Hepatocyte (in vitro differentiated cells): Measurements from ENCODE around the gene ATP8A2. TPM values are rescaled to one million over a fixed set of nuclear protein-coding genes. Genes with fewer than 3 reads are reported as not detected.

Experiments used
- DNase-seq: peaks from one replicate; pipeline ENCODE4 v3.0.0-alpha.2; 2016; ENCODE audit warnings: low spot score
- H2AFZ ChIP-seq: fragments of 200-600 bp; sonication (generic); 2 replicates; pipeline ENCODE4 v1.6.0; 2016; ENCODE audit warnings: antibody characterized with exemption, mild to moderate bottlenecking
- H3K27ac ChIP-seq: fragments of 200-600 bp; sonication (generic); 2 replicates; pipeline ENCODE4 v1.5.1; 2016; ENCODE audit warnings: mild to moderate bottlenecking
- H3K27me3 ChIP-seq: fragments of 200-600 bp; sonication (generic); 2 replicates; pipeline ENCODE4 v1.6.1; 2016
- H3K36me3 ChIP-seq: fragments of 200-600 bp; sonication (generic); replicated peaks from 2 replicates; pipeline ENCODE4 v1.5.1; 2016; ENCODE audit warnings: low read depth; ENCODE audit not compliant: insufficient read depth
- H3K4me1 ChIP-seq: fragments of 200-600 bp; sonication (generic); 2 replicates; pipeline ENCODE4 v1.5.1; 2016; ENCODE audit warnings: mild to moderate bottlenecking, moderate library complexity; ENCODE audit not compliant: insufficient read depth
- H3K4me2 ChIP-seq: fragments of 200-600 bp; sonication (generic); 2 replicates; pipeline ENCODE4 v1.6.0; 2016
- H3K4me3 ChIP-seq: fragments of 200-600 bp; sonication (generic); 2 replicates; pipeline ENCODE4 v1.5.1; 2016; ENCODE audit warnings: mild to moderate bottlenecking
- H3K79me2 ChIP-seq: fragments of 200-600 bp; sonication (generic); 2 replicates; pipeline ENCODE4 v1.6.0; 2017; ENCODE audit warnings: mild to moderate bottlenecking
- H3K9me2 ChIP-seq: fragments of 200-600 bp; sonication (generic); replicated peaks from 2 replicates; pipeline ENCODE4 v1.6.0; 2017; ENCODE audit warnings: mild to moderate bottlenecking; ENCODE audit not compliant: insufficient read depth
- H3K9me3 ChIP-seq: fragments of 200-600 bp; sonication (generic); 2 replicates; pipeline ENCODE4 v1.5.1; 2016; ENCODE audit warnings: low read depth, mild to moderate bottlenecking
- H4K20me1 ChIP-seq: fragments of 200-600 bp; sonication (generic); 2 replicates; pipeline ENCODE4 v1.6.0; 2016; ENCODE audit warnings: mild to moderate bottlenecking; ENCODE audit not compliant: insufficient read depth, poor library complexity, severe bottlenecking
- CTCF ChIP-seq: fragments of 200-600 bp; sonication (generic); IDR thresholded peaks from 2 replicates; pipeline ENCODE4 v1.5.1; 2016; ENCODE audit warnings: antibody characterized with exemption, mild to moderate bottlenecking; ENCODE audit not compliant: poor library complexity
- EZH2 ChIP-seq: fragments of 200-600 bp; sonication (generic); IDR thresholded peaks from 2 replicates; pipeline ENCODE4 v1.6.1; 2016; ENCODE audit warnings: antibody characterized with exemption, mild to moderate bottlenecking, borderline replicate concordance
- EZH2phosphoT487 ChIP-seq: fragments of 200-600 bp; sonication (generic); IDR thresholded peaks from one replicate; pipeline ENCODE4 v1.6.1; 2018; ENCODE audit warnings: antibody characterized with exemption, mild to moderate bottlenecking, low read depth, moderate library complexity; ENCODE audit not compliant: unreplicated experiment, severe bottlenecking
- WGBS: methylation state at CpG from one replicate; pipeline ENCODE4 v1.1.6; 2016; ENCODE audit warnings: low lambda C conversion rate; ENCODE audit errors: missing lambda C conversion rate; 5-methylcytosine and 5-hydroxymethylcytosine counted together
- polyA plus RNA-seq: library from polyadenylated mRNA; unstranded; fragments of >200 nt; fragmentation: Nextera tagmentation; extraction: Ambion mirVana; gene quantifications from 2 replicates; pipeline ENCODE4 v1.2.1, GENCODE V29; 2016
- total RNA-seq: library from RNA; depleted of rRNA; stranded (reverse); fragments of >200 nt; gene quantifications from 2 replicates; pipeline ENCODE4 v1.2.3, GENCODE V29; 2014

Gene ATP8A2
- total and polyA plus RNA-seq, 2 experiments from 2014 or later = 2.1 to 3.1 TPM

- 82% methylated on average over 6 of the region's 6 CpGs for WGBS
- no peak for TF ChIP-seq EZH2phosphoT487
- no peak for TF ChIP-seq EZH2
- TF ChIP-seq CTCF = no peak
- Histone ChIP-seq H3K27ac (no peak overlapping the region), H3K4me2 (no peak overlapping the region), H3K79me2 (no peaks in the 10 kb centered on the region), H3K4me1 (no peaks in the 10 kb centered on the region), H3K9me3 (no peaks in the 10 kb centered on the region), H3K36me3 (no peaks in the 10 kb centered on the region), H3K9me2 (no peaks in the 10 kb centered on the region), H2AFZ (no peak overlapping the region), H4K20me1 (no peaks in the 10 kb centered on the region), H3K27me3 (peaks cover 10% of the 10 kb centered on the region), H3K4me3 (no peak overlapping the region)
- DNase-seq = no peak
Measured at GRCh38 chr13:25421612-25422011, 49.8 kb downstream of the ATP8A2 start.

DNA sequence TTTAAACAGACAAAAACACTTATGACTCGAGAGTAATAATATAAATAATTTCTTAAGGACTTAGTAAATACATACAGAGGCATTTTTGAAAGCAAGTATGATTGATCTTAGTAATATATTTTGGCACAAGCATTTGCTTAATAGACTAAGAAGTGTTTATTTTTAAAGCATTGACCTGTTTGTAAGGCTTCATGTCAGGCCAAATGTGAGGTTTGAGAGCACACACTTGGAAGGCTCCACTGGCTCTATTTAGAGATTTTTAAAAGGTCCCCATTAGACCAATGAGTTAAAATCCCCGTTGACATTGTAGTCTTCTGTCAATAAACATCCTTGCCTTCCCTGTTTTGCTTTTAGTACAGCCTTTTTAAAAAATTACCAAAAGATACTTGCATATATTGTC lies 50.4 kb downstream of the ATP8A2 start:
- no peak for TF ChIP-seq CTCF
- no peak for TF ChIP-seq EZH2
- no peak for TF ChIP-seq EZH2phosphoT487
- no peaks in the 10 kb centered on the region for H3K9me3 ChIP-seq
- no peak overlapping the region for H3K27ac ChIP-seq
- no peaks in the 10 kb centered on the region for H3K79me2 ChIP-seq
- H3K9me2 ChIP-seq = no peaks in the 10 kb centered on the region
- H3K27me3 ChIP-seq = peaks cover 10% of the 10 kb centered on the region
- no peak for DNase-seq
- no peaks in the 10 kb centered on the region for H4K20me1 ChIP-seq
- WGBS = 79% methylated on average over 2 of the region's 2 CpGs
- H2AFZ ChIP-seq = no peak overlapping the region
- no peak overlapping the region for H3K4me3 ChIP-seq
- no peaks in the 10 kb centered on the region for H3K36me3 ChIP-seq
- H3K4me2 ChIP-seq = no peak overlapping the region
- H3K4me1 ChIP-seq = no peaks in the 10 kb centered on the region

DNA sequence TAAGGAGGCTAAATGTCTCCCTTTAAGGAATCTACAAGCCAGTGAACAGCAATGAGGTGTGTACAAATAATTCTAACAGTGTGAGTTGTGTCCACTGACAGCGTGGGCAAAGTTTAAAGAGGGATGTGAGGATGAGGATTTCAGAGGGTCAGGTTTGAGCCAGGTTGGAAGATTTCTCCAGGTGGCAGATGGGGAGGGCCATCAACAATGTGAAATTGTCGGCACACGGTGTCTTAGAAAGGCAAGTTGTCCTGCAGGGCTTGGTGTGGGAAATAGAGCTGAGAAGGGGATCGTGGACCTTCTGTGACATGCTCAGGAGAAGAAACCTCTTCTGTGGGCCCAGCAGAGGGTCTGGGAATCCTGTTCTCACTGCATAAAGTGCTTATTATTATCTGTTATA lies 52.1 kb downstream of the ATP8A2 start:
- Histone ChIP-seq H3K9me2 (no peaks in the 10 kb centered on the region), H3K27ac (no peak overlapping the region), H3K9me3 (no peaks in the 10 kb centered on the region), H3K4me2 (no peak overlapping the region), H3K36me3 (no peaks in the 10 kb centered on the region), H3K4me3 (no peak overlapping the region), H3K79me2 (no peaks in the 10 kb centered on the region), H3K4me1 (no peaks in the 10 kb centered on the region), H4K20me1 (no peaks in the 10 kb centered on the region), H3K27me3 (no peaks in the 10 kb centered on the region), H2AFZ (no peak overlapping the region)
- TF ChIP-seq EZH2phosphoT487 (no peak), EZH2 (no peak), CTCF (no peak)
- 78% methylated on average over 4 of the region's 4 CpGs for WGBS
- no peak for DNase-seq

DNA sequence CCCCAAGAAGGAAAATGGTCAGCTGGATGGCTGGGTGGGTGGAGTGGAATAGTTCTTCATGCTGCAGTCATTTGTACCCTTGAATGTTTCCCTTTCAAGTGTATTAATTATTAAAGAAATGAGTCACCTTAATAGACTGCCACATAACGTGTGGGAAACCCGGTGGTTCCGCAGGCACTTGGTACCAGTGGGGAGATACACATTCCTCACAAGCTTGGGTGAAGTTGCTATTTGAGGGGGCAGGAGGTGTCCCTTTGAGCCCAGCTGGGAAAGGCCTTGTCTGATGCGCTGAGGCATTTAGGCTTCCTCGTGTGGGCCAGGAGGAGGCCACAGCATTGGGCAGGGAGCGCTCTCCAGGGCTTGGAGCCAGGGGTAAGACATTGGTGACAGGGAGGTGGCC lies 57.7 kb downstream of the ATP8A2 start:
- Histone ChIP-seq H3K9me3 (no peaks in the 10 kb centered on the region), H3K27me3 (no peaks in the 10 kb centered on the region), H3K36me3 (no peaks in the 10 kb centered on the region), H3K4me1 (no peaks in the 10 kb centered on the region), H3K27ac (no peak overlapping the region), H3K9me2 (no peaks in the 10 kb centered on the region), H3K4me2 (no peak overlapping the region), H3K79me2 (no peaks in the 10 kb centered on the region), H4K20me1 (no peaks in the 10 kb centered on the region), H3K4me3 (no peak overlapping the region), H2AFZ (no peak overlapping the region)
- no peak for TF ChIP-seq CTCF
- no peak for TF ChIP-seq EZH2phosphoT487
- no peak for TF ChIP-seq EZH2
- 84% methylated on average over 6 of the region's 6 CpGs for WGBS
- DNase-seq = no peak
